Gastroesophageal sphincter (tissue), 4 donors: ENCODE data around the gene PAPPA2. TPM values are rescaled to one million over a fixed set of nuclear protein-coding genes. Genes with fewer than 3 reads are reported as not detected.
A peak's percentile ranks its signal among the peaks of the same experiment; 100 is the strongest.

Experiments
- ATAC-seq: fragments of 150-250 bp; one replicate; pipeline ENCODE4 v1.9.1; 2016; ENCODE audit warnings: mild to moderate bottlenecking, moderate library complexity
- H3K27ac ChIP-seq, 4 donors: fragments of 200-600 bp; sonication (generic) in 3 of 4; 1 replicate in 3 of 4; 2 replicates in 1 of 4; pipeline ENCODE4 v1.5.1; 2016 to 2019
- H3K27me3 ChIP-seq: fragments of 200-600 bp; sonication (generic); one replicate; pipeline ENCODE4 v1.5.1; 2019
- H3K36me3 ChIP-seq, 2 donors: fragments of 200-600 bp; sonication (generic); one replicate each; pipeline ENCODE4 v1.5.1; 2019; ENCODE audit warnings: control low read depth in 1 of 2
- H3K4me1 ChIP-seq, 3 donors: fragments of 200-600 bp; sonication (generic); 1 replicate in 2 of 3; 2 replicates in 1 of 3; pipeline ENCODE4 v1.5.1; 2016 to 2019; ENCODE audit warnings: control low read depth in 2 of 3
- H3K4me3 ChIP-seq, 2 donors: fragments of 200-600 bp; sonication (generic); one replicate each; pipeline ENCODE4 v1.5.1; 2019; ENCODE audit warnings: mild to moderate bottlenecking in 1 of 2, moderate library complexity in 1 of 2
- H3K9me3 ChIP-seq, 3 donors: fragments of 200-600 bp; sonication (generic); one replicate each; pipeline ENCODE4 v1.5.1; 2017 to 2019; ENCODE audit warnings: control low read depth in 2 of 3
- CTCF ChIP-seq, 4 experiments: fragments of 200-600 bp in 2 of 4; fragments of 450-650 bp in 2 of 4; sonication (generic) in 1 of 4; IDR thresholded peaks; one replicate each; pipeline ENCODE4 v1.5.1; 2017 to 2019; ENCODE audit warnings: antibody characterized with exemption in 4 of 4, mild to moderate bottlenecking in 2 of 4, moderate library complexity in 2 of 4
- EP300 ChIP-seq: sonication (generic); formaldehyde crosslinking; IDR thresholded peaks from one replicate; pipeline ENCODE4 v1.6.1; 2017; ENCODE audit warnings: antibody characterized with exemption, mild to moderate bottlenecking
- POLR2A ChIP-seq, 2 donors: fragments of 450-650 bp; IDR thresholded peaks; one replicate each; pipeline ENCODE4 v1.6.1; 2017; ENCODE audit warnings: antibody characterized with exemption in 2 of 2, mild to moderate bottlenecking in 2 of 2, moderate library complexity in 1 of 2
- POLR2AphosphoS5 ChIP-seq: sonication (generic); formaldehyde crosslinking; IDR thresholded peaks from one replicate; pipeline ENCODE4 v1.6.1; 2017; ENCODE audit warnings: antibody characterized with exemption
- WGBS, 2 donors: methylation state at CpG; one replicate each; pipeline ENCODE4 v1.1.5; 2018; ENCODE audit warnings: low coverage in 1 of 2; 5-methylcytosine and 5-hydroxymethylcytosine counted together
- total RNA-seq, 4 donors: library from RNA; depleted of rRNA; stranded (reverse); fragments of >200 nt; gene quantifications; one replicate each; pipeline ENCODE4 v1.1.0, GENCODE V29; 2016

PAPPA2 gene
- total RNA-seq, 4 donors from 2014 or later: 0.10 to 0.54 (median 0.14) TPM

DNA sequence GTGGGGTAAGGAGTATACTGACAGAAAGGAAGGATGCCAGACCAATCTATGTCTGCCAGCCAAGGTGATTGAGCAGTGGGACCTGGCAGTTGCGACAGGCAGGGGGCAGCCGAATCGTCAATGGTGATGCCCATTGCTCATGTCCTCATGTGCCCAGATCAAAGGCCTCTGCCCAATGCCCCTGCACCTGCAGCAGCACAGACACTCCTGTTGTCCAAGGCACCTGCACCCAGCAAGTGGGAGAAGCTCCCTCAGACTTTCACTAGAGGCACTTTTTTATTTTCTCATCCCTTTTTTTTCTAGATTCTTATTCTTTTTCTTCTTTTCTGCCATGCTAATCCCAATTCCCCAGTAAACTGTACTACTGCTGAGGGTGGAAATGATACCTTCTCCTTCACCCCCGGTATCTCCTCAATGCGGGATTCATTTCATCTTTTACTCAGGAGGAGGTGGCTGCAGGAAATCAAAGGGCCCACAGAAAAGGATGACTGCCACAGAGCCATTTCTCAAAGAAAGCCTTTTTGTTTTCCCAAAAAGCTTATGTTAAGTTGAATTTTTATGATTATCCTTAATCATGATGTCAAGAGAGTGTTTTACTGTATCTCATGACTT is 332.0 kb downstream of the PAPPA2 start:
- WGBS, 2 donors: 82 to 100% methylated on average over 2 to 4 of the region's 5 CpGs
- peaks cover 6% of the 10 kb centered on the region for H3K27me3 ChIP-seq
- TF ChIP-seq POLR2AphosphoS5 (no peak), EP300 (no peak), POLR2A (IDR thresholded peaks at IDR 0.05) (no peak), CTCF (IDR thresholded peaks at IDR 0.05) (no peak)
- H3K36me3 ChIP-seq: no peaks in the 10 kb centered on the region
- no peak overlapping the region for H3K4me3 ChIP-seq
- no peaks in the 10 kb centered on the region for H3K9me3 ChIP-seq
- H3K27ac ChIP-seq: no peak overlapping the region
- no peaks in the 10 kb centered on the region for H3K4me1 ChIP-seq
- no peak for ATAC-seq

- Histone ChIP-seq H3K4me3 (no peak overlapping the region), H3K27me3 (peaks cover 6% of the 10 kb centered on the region), H3K4me1 (no peaks in the 10 kb centered on the region), H3K9me3 (no peaks in the 10 kb centered on the region), H3K27ac (no peak overlapping the region), H3K36me3 (no peaks in the 10 kb centered on the region)
- TF ChIP-seq POLR2A (IDR thresholded peaks at IDR 0.05) (no peak), POLR2AphosphoS5 (no peak), EP300 (no peak), CTCF (IDR thresholded peaks at IDR 0.05) (no peak)
- 38 to 61% methylated on average over 2 of the region's 2 CpGs for WGBS, 2 donors
- peak; percentile 66 for ATAC-seq
These were observed 333.0 kb downstream of the PAPPA2 start for GRCh38 chr1:176795929-176796328.

GRCh38 chr1:176796583-176796982 is 333.6 kb downstream of the PAPPA2 start:
- Histone ChIP-seq H3K27me3 (peaks cover 10% of the 10 kb centered on the region), H3K4me3 (no peak overlapping the region), H3K27ac (no peak overlapping the region), H3K4me1 (no peaks in the 10 kb centered on the region), H3K36me3 (no peaks in the 10 kb centered on the region), H3K9me3 (no peaks in the 10 kb centered on the region)
- TF ChIP-seq EP300 (no peak), POLR2AphosphoS5 (no peak), POLR2A (IDR thresholded peaks at IDR 0.05) (no peak), CTCF (IDR thresholded peaks at IDR 0.05) (no peak)
- 17% methylated on average over 1 of the region's 1 CpG; no CpG with 5 or more reads in 1 of the 2 donors for WGBS, 2 donors
- no peak for ATAC-seq

DNA sequence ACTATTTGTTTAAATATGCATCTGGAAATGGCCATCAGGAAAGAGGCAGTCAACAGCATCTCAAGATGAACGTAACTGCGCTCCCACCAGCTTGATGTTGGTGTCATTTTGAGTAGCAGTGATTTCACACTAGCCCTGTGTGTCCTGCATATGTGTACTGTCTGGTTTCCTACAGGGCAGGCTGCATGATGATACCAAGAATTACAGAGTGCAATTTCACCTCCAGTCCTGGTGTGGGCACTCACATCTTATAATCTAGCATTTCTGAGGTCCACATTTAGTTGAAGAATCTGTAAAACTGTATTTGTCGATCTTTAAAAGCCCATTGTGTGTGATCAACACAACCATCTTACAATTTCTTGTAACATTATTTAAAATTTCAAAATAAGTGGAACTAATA is 336.4 kb downstream of the PAPPA2 start:
- no peaks in the 10 kb centered on the region for H3K4me1 ChIP-seq
- H3K9me3 ChIP-seq: no peaks in the 10 kb centered on the region
- WGBS, 2 donors: 96 to 100% methylated on average over 3 of the region's 3 CpGs
- H3K36me3 ChIP-seq: no peaks in the 10 kb centered on the region
- TF ChIP-seq EP300: no peak
- no peak for ATAC-seq
- no peak overlapping the region for H3K4me3 ChIP-seq
- H3K27me3 ChIP-seq: peaks cover 14% of the 10 kb centered on the region
- H3K27ac ChIP-seq: no peak overlapping the region

DNA sequence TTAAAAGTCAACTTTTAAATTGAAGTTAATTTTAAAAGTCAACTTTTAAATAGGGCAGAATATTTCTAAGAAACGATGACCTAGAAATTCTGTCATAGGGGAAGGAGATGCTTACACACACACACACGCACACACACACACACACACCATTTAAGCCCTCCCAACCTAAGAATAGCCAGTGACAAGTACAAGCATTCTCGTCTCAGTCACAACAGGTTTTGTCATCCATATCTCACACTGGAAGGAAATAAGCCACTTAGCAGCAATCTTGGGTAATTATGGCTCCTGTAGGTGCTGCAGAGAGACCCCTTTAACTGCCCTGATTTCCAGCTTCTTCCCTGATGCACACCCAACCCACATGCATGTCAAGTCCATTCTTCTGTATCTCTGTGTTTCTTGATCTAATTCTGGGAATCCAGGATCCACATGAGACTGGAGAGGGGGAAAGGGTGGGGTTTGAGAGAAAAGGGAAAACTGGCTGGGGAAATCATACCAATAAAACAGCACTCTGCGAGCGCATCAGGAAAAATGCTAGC is 338.1 kb downstream of the PAPPA2 start:
- TF ChIP-seq CTCF (IDR thresholded peaks at IDR 0.05) (no peak), POLR2AphosphoS5 (no peak), EP300 (no peak), POLR2A (IDR thresholded peaks at IDR 0.05) (no peak)
- no peak overlapping the region for H3K27ac ChIP-seq
- H3K9me3 ChIP-seq: no peaks in the 10 kb centered on the region
- no peaks in the 10 kb centered on the region for H3K4me1 ChIP-seq
- 54 to 55% methylated on average over 3 to 5 of the region's 5 CpGs for WGBS, 2 donors
- peaks cover 14% of the 10 kb centered on the region for H3K27me3 ChIP-seq
- H3K36me3 ChIP-seq: no peaks in the 10 kb centered on the region
- ATAC-seq: no peak
- H3K4me3 ChIP-seq: no peak overlapping the region
